ENCODE results near the gene UNG.

Gene UNG

DNA sequence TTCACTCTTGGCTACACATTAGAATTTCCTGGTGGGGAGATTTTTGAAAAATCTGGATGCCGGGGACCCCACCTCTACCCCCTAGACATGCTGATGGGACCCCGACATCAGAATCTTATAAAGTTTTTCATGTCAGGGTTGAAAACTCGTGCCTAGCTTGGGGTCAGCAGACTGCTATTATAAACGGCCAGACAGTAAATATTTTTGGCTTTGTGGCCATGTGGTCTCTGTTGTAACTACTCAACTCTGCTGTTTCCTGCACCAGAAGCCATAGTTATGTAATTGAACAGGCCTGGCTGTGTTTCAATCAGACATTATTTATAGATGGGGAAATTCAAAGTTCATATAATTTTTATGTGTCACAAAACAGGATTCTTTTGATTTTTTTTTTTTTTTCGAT is 60.6 kb downstream of the UNG start:
- no peak for DNase-seq

GRCh38 chr12:109160433-109160832 is 63.0 kb downstream of the UNG start:
- no peak for DNase-seq
